ENCODE data around the gene REC114.
"Not testable (repeated sequence)": the region's sequence is repeated elsewhere in the genome, so short reads cannot be mapped to it uniquely, and the experiment has no call there.

REC114 gene

GRCh38 chr15:73433873-73434272 lies 9.1 kb upstream of the REC114 start:
- no peak overlapping the region for H3K27ac ChIP-seq
- no peak for DNase-seq
- no peak overlapping the region for H3K4me3 ChIP-seq (ENCODE audit: low read depth, low read length)
- in situ Hi-C loops (cut with HindIII; ENCODE audit: low pct_ligation_motif_present, low sequenced_read_pairs) = no loop called here
- H3K36me3 ChIP-seq (replicated peaks) = no peaks in the 10 kb centered on the region
- TF ChIP-seq CTCF (IDR thresholded peaks at IDR 0.05; ENCODE audit: low read depth, low read length, missing control alignments) = no peak
- H3K27me3 ChIP-seq (replicated peaks) = no peaks in the 10 kb centered on the region

- in situ Hi-C loops (cut with HindIII; ENCODE audit: low pct_ligation_motif_present, low sequenced_read_pairs) = no loop called here
- Histone ChIP-seq H3K36me3 (replicated peaks) (no peaks in the 10 kb centered on the region), H3K27ac (no peak overlapping the region), H3K4me3 (ENCODE audit: low read depth, low read length) (no peak overlapping the region), H3K27me3 (replicated peaks) (no peaks in the 10 kb centered on the region)
- no peak for DNase-seq
- TF ChIP-seq CTCF (IDR thresholded peaks at IDR 0.05; ENCODE audit: low read depth, low read length, missing control alignments) = no peak
Measured at GRCh38 chr15:73436613-73437012, 6.4 kb upstream of the REC114 start.

- no peaks in the 10 kb centered on the region for H3K27me3 ChIP-seq (replicated peaks)
- H3K36me3 ChIP-seq (replicated peaks) = no peaks in the 10 kb centered on the region
- no peak overlapping the region for H3K4me3 ChIP-seq (ENCODE audit: low read depth, low read length)
- H3K27ac ChIP-seq = no peak overlapping the region
- in situ Hi-C loops (cut with HindIII; ENCODE audit: low pct_ligation_motif_present, low sequenced_read_pairs) = no loop called here
- TF ChIP-seq CTCF (IDR thresholded peaks at IDR 0.05; ENCODE audit: low read depth, low read length, missing control alignments) = no peak
- no peak for DNase-seq
Measured at GRCh38 chr15:73437543-73438109, 5.3 kb upstream of the REC114 start.

- no peak for DNase-seq
- TF ChIP-seq CTCF (IDR thresholded peaks at IDR 0.05; ENCODE audit: low read depth, low read length, missing control alignments) = no peak
- Histone ChIP-seq H3K36me3 (replicated peaks) (no peaks in the 10 kb centered on the region), H3K27ac (no peak overlapping the region), H3K4me3 (ENCODE audit: low read depth, low read length) (no peak overlapping the region), H3K27me3 (replicated peaks) (no peaks in the 10 kb centered on the region)
- in situ Hi-C loops (cut with HindIII; ENCODE audit: low pct_ligation_motif_present, low sequenced_read_pairs) = no loop called here
Measured at GRCh38 chr15:73438651-73439050, 4.3 kb upstream of the REC114 start.

GRCh38 chr15:73440571-73440970 lies 2.4 kb upstream of the REC114 start:
- no peak for TF ChIP-seq CTCF (IDR thresholded peaks at IDR 0.05; ENCODE audit: low read depth, low read length, missing control alignments)
- Histone ChIP-seq H3K27me3 (replicated peaks) (no peaks in the 10 kb centered on the region), H3K27ac (no peak overlapping the region), H3K36me3 (replicated peaks) (no peaks in the 10 kb centered on the region), H3K4me3 (ENCODE audit: low read depth, low read length) (no peak overlapping the region)
- in situ Hi-C loops (cut with HindIII; ENCODE audit: low pct_ligation_motif_present, low sequenced_read_pairs) = no loop called here
- DNase-seq = no peak

DNA sequence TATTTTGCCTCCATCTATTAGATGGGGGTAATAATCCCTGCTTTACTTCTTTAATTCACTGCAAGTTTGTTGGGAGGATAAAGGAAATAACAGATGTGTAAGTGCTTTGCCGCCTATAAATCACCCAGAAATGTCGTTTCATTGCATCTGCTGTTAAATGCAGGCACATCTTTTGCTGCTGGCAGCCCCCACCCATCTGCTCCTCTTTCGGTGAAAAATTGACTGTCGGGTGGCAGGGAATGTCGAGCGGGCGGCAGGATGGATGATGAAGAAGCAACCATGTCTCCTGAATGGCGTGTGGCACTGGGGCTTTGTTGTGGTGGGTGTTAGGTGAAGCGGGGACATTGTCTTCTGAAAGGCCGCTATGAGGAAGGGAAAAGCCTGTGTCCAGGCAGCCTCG lies 543 bp upstream of the REC114 start:
- TF ChIP-seq CTCF (IDR thresholded peaks at IDR 0.05; ENCODE audit: low read depth, low read length, missing control alignments) = no peak
- no peaks in the 10 kb centered on the region for H3K27me3 ChIP-seq (replicated peaks)
- H3K27ac ChIP-seq = no peak overlapping the region
- H3K4me3 ChIP-seq (ENCODE audit: low read depth, low read length) = no peak overlapping the region
- no peak for DNase-seq
- H3K36me3 ChIP-seq (replicated peaks) = no peaks in the 10 kb centered on the region
- in situ Hi-C loops (cut with HindIII; ENCODE audit: low pct_ligation_motif_present, low sequenced_read_pairs) = no loop called here

DNA sequence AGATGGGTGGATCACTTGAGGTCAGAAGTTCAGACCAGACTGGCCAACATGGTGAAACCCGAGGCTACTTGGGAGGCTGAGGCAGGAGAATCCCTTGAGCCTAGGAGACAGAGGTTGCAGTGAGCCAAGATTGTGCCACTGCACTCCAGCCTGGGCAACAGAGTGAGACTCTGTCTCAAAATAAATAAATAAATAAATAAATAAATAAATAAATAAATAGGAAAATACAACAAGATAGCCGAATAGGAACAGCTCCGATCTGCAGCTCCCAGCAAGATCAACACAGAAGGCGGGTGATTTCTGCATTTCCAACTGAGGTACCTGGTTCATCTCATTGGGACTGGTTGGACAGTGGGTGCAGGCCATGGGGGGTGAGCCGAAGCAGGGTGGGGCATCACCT lies 4.5 kb downstream of the REC114 start:
- H3K4me3 ChIP-seq (ENCODE audit: low read depth, low read length); H3K27ac ChIP-seq; H3K27me3 ChIP-seq (replicated peaks); DNase-seq; in situ Hi-C loops (cut with HindIII; ENCODE audit: low pct_ligation_motif_present, low sequenced_read_pairs); H3K36me3 ChIP-seq (replicated peaks): not testable (repeated sequence)

DNA sequence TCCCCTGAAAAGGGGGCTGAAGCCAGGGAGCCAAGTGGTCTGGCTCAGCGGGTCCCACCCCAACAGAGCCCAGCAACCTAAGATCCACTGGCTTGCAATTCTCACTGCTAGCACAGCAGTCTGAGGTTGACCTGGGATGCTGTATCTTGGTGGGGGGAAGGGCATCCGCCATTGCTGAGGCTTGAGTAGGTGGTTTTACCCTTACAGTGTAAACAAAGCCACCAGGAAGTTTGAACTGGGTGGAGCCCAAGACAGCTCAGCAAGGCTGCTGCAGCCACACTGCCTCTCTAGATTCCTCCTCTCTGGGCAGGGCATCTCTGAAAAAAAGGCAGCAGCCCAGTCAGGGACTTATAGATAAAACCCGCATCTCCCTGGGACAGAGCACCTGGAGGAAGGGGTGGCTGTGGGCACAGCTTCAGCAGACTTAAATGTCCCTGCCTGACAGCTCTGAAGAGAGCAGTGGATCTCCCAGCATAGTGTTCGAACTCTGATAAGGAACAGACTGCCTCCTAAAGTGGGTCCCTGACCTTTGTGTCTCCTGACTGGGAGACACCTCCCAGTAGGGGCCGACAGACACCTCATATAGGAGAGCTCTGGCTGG lies 5.3 kb downstream of the REC114 start:
- H3K36me3 ChIP-seq (replicated peaks); H3K27me3 ChIP-seq (replicated peaks); H3K27ac ChIP-seq; in situ Hi-C loops (cut with HindIII; ENCODE audit: low pct_ligation_motif_present, low sequenced_read_pairs); DNase-seq; H3K4me3 ChIP-seq (ENCODE audit: low read depth, low read length): not testable (repeated sequence)
